GM18951 (cell line): ENCODE results near the gene FBXW8.

Source experiments
- POLR2A ChIP-seq: IDR thresholded peaks from 4 replicates; pipeline ENCODE4 v1.6.1; 2011; ENCODE audit warnings: mild to moderate bottlenecking; ENCODE audit not compliant: insufficient read length, insufficient read depth; ENCODE audit errors: extremely low read depth
- in situ Hi-C: fragments of 300-500 bp; cut with MboI; formaldehyde crosslinking; loops from one replicate; pipeline ENCODE4 v1.12.0; 2022; ENCODE audit warnings: low sequenced_read_pairs, mixed read lengths, inconsistent platforms; ENCODE audit not compliant: unreplicated experiment

The FBXW8 gene

GRCh38 chr12:117072106-117072505, 161.4 kb downstream of the FBXW8 start:
- in situ Hi-C loops, result no loop called here
- TF ChIP-seq POLR2A, result no peak

DNA sequence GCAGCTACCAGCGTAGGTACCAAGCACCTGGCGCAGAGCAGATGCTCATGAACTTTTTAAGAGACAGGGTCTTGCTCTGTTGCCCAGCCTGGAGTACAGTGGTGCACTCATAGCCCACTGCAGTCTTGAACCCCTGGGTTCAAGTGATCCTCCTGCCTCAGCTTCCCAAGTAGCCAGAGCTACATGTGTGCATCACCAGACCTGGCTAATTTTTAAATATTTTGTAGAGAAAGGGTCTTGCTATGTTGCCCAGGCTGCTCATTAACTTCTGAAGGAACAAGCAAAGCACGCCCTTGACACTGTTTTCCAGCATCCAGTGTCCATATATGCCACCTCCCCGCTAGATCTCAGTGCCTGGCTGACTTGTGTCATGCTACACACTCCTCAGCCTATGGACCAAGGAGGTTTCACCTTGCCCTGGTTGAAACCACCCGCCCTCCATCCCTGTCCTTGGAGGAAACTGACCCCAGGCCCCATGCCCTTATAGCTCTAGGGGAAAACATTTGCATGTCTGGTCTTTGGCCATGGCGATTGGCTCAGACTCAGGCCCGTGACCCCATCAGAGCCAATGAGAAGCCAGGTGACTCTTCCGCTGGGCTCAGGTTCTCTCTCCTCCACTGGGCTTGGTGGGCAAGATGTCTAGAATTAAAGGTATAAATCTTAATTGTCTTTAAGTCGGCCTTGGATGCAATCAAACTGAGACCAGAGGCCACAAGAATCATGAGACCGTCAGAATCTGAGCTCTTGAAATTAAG, 162.2 kb downstream of the FBXW8 start:
- no peak for TF ChIP-seq POLR2A
- in situ Hi-C loops, result no loop called here

DNA sequence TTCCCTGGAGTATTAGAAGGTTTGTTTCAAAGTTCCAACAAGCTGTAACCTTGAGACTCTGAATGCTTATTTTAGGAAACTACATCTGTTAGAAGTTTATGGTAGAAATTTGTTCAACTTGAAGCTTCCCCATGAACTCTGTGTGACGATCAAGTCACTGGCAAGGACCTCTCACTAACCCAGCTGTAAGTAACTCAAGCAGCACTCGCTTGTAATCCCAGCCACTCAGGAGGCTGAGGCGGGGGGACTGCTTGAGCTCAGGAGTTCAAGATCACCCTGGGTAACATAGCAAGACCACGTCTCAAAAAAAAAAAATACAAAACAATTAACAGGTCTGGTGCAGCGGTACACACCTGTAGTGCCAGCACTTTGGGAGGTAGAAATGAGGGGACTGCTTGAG, 162.9 kb downstream of the FBXW8 start:
- TF ChIP-seq POLR2A, result no peak

DNA sequence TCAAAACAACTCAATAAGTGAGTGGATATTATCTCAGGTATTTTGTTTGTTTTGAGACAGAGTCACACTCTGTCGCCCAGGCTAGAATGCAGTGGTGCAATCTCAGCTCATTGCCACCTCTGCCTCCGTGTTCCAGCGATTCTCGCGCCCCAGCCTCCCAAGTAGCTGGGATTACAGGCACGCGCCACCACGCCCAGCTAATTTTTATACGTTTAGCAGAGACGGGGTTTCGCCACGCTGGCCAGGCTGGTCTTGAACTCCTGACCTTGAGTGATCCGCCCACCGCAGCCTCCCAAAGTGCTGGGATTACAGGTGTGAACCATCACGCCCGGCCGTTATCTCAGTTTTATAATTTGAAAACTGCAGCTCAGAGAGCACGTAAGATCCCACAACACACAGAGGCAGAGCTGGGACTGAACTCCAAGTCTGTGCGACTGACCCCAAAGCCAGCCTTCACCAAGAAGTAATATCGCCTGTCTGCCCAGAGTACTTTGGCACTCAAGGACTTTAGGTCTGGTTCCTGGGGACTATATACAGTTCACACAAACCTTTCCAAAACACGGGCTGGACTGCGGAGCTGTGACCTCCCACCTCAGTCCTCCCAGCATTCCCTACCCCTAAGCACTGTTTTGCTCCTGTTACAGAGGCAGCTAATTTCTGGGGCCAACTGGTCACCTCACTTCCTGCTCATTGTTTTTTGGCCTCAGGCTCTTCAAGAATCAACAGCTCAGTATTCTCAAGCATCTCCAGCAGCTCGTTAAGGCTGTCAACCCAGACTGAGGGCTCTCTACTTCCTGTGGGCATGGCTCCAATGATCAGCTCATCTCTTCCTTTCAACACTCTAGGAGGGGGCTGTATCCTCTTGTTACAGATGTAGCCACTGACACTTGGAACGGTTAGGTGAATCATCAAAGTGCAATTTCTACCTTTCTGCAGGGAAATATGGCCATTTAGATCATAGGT, 165.9 kb downstream of the FBXW8 start:
- TF ChIP-seq POLR2A, result no peak
- in situ Hi-C loops, result no loop called here

More for the DNA sequence above, 162.9 kb downstream of the FBXW8 start:
- in situ Hi-C loops, result no loop called here

- in situ Hi-C loops, result no loop called here
- TF ChIP-seq POLR2A, result no peak
Measured at GRCh38 chr12:117079487-117079886, 168.7 kb downstream of the FBXW8 start.

GRCh38 chr12:117080661-117081144, 170.0 kb downstream of the FBXW8 start:
- no peak for TF ChIP-seq POLR2A
- in situ Hi-C loops, result no loop called here
